Measurements from ENCODE around the gene LPAR1.
"Not testable (repeated sequence)": the region's sequence is repeated elsewhere in the genome, so short reads cannot be mapped to it uniquely, and the experiment has no call there.

Gene LPAR1

GRCh38 chr9:110832926-110833325 is 205.3 kb downstream of the LPAR1 start:
- DNase-seq (ENCODE audit: insufficient read length, low spot score) (no peak), FAIRE-seq (no peak)
- TF ChIP-seq POLR2AphosphoS5 (IDR thresholded peaks at IDR 0.05; ENCODE audit: low read depth, low read length) (no peak), TAF1 (IDR thresholded peaks at IDR 0.05; ENCODE audit: low read depth, low read length) (no peak), PAX5 (IDR thresholded peaks at IDR 0.05; ENCODE audit: insufficient read depth, low read length, severe bottlenecking) (no peak), POU2F2 (IDR thresholded peaks at IDR 0.05; ENCODE audit: low read depth, low read length) (no peak), POLR2A (IDR thresholded peaks at IDR 0.05; ENCODE audit: low read depth, low read length) (no peak), SPI1 (IDR thresholded peaks at IDR 0.05; ENCODE audit: low read depth, low read length) (no peak)

DNA sequence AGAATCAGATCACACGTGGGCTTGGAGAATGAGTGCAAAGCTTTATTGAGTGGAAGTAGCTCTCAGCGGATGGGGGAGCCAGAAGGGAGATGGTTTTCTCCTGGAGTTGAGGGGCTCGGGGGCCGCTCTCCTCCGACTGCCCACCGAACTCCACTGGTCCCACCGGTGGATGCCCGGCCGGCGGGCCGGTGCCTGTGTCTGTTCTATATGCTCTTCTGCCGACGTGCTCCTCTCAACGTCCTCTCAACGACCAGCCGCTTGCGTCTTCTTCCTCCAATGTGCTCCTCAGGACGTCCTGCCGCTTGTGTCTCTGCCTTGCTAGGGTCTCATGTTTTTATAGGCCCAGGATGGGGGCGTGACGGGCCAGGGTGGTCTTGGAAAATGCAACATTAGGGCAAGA is 207.8 kb downstream of the LPAR1 start:
- TF ChIP-seq TAF1 (IDR thresholded peaks at IDR 0.05; ENCODE audit: low read depth, low read length): no peak
- TF ChIP-seq PAX5 (IDR thresholded peaks at IDR 0.05; ENCODE audit: insufficient read depth, low read length, severe bottlenecking): no peak
- no peak for TF ChIP-seq POU2F2 (IDR thresholded peaks at IDR 0.05; ENCODE audit: low read depth, low read length)
- TF ChIP-seq SPI1 (IDR thresholded peaks at IDR 0.05; ENCODE audit: low read depth, low read length): no peak
- TF ChIP-seq POLR2AphosphoS5 (IDR thresholded peaks at IDR 0.05; ENCODE audit: low read depth, low read length): no peak
- no peak for TF ChIP-seq POLR2A (IDR thresholded peaks at IDR 0.05; ENCODE audit: low read depth, low read length)
- no peak for DNase-seq (ENCODE audit: insufficient read length, low spot score)
- FAIRE-seq: no peak

DNA sequence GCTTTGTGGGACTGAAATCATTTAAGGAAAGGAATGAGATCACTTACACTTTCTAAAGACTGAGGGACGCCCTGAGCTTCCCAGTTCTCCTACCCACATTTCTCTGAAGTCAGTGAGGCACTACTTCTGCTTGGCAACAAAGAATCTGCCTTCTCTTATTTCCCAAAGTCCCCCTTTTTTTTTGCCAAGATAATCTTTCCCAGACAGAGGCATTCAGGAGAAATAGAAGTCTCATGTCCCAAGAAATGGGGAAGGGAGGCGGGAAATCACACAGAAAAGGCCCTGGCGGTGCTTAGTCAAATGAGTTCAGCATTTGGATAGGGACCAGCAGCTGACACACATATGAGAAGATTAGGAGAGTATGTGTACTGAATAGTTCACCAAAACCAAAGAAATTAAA is 210.0 kb downstream of the LPAR1 start:
- DNase-seq (ENCODE audit: insufficient read length, low spot score): no peak
- no peak for FAIRE-seq
- TF ChIP-seq POLR2A (IDR thresholded peaks at IDR 0.05; ENCODE audit: low read depth, low read length): no peak
- no peak for TF ChIP-seq POU2F2 (IDR thresholded peaks at IDR 0.05; ENCODE audit: low read depth, low read length)
- TF ChIP-seq PAX5 (IDR thresholded peaks at IDR 0.05; ENCODE audit: insufficient read depth, low read length, severe bottlenecking): no peak
- TF ChIP-seq TAF1 (IDR thresholded peaks at IDR 0.05; ENCODE audit: low read depth, low read length): no peak
- TF ChIP-seq SPI1 (IDR thresholded peaks at IDR 0.05; ENCODE audit: low read depth, low read length): no peak
- TF ChIP-seq POLR2AphosphoS5 (IDR thresholded peaks at IDR 0.05; ENCODE audit: low read depth, low read length): no peak

- DNase-seq (ENCODE audit: insufficient read length, low spot score); FAIRE-seq: not testable (repeated sequence)
Measured at GRCh38 chr9:110826400-110826799, 211.9 kb downstream of the LPAR1 start.

DNA sequence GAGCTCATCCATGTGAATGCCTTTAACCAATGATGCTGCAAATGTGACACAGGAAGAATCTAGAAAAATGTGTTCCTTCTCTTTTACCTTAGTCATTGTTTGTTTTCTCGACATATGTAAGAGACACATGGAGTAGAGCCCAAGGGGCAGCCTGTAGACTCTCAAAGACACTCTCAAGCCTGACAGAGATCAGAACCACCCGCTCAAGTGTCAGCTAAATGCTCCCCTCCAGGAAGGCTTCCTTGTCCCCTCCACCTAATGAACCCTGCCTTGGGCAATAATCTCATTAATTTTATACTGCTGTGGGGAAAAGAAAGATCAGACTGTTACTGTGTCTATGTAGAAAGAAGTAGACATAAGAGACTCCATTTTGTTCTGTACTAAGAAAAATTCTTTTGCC is 212.3 kb downstream of the LPAR1 start:
- FAIRE-seq: no peak
- no peak for DNase-seq (ENCODE audit: insufficient read length, low spot score)
- no peak for TF ChIP-seq SPI1 (IDR thresholded peaks at IDR 0.05; ENCODE audit: low read depth, low read length)
- no peak for TF ChIP-seq PAX5 (IDR thresholded peaks at IDR 0.05; ENCODE audit: insufficient read depth, low read length, severe bottlenecking)
- TF ChIP-seq POLR2A (IDR thresholded peaks at IDR 0.05; ENCODE audit: low read depth, low read length): no peak
- TF ChIP-seq TAF1 (IDR thresholded peaks at IDR 0.05; ENCODE audit: low read depth, low read length): no peak
- TF ChIP-seq POLR2AphosphoS5 (IDR thresholded peaks at IDR 0.05; ENCODE audit: low read depth, low read length): no peak
- TF ChIP-seq POU2F2 (IDR thresholded peaks at IDR 0.05; ENCODE audit: low read depth, low read length): no peak

GRCh38 chr9:110825129-110825528 is 213.1 kb downstream of the LPAR1 start:
- not testable (repeated sequence) for DNase-seq (ENCODE audit: insufficient read length, low spot score); FAIRE-seq

All from GM12891 (cell line).